Sigmoid colon (tissue), 7 donors: ENCODE measurements around the gene PRKG1. TPM values are rescaled to one million over a fixed set of nuclear protein-coding genes. Genes with fewer than 3 reads are reported as not detected.

Experiments used
- DNase-seq: peaks from one replicate; pipeline ENCODE4 v3.0.0-alpha.2; 2019
- H3K27ac ChIP-seq, 4 donors: fragments of 200-600 bp; sonication (generic); one replicate each; pipeline ENCODE4 v1.5.1; 2016 to 2019; ENCODE audit warnings: mild to moderate bottlenecking in 1 of 4
- H3K27me3 ChIP-seq, 3 donors: fragments of 200-600 bp; sonication (generic); one replicate each; pipeline ENCODE4 v1.5.1; 2019; ENCODE audit warnings: mild to moderate bottlenecking in 1 of 3
- H3K36me3 ChIP-seq, 4 donors: fragments of 200-600 bp; sonication (generic); one replicate each; pipeline ENCODE4 v1.5.1; 2016 to 2019
- H3K4me1 ChIP-seq, 4 donors: fragments of 200-600 bp; sonication (generic); one replicate each; pipeline ENCODE4 v1.5.1; 2017 to 2019
- H3K4me3 ChIP-seq, 4 donors: fragments of 200-600 bp; sonication (generic); one replicate each; pipeline ENCODE4 v1.5.1; 2017 to 2019; ENCODE audit warnings: mild to moderate bottlenecking in 2 of 4, moderate library complexity in 1 of 4
- H3K9me3 ChIP-seq, 4 donors: fragments of 200-600 bp in 3 of 4; sonication (generic) in 3 of 4; one replicate each; pipeline versions ENCODE4 v1.5.1 to v1.6.1; 2013 to 2019
- EP300 ChIP-seq, 4 donors: sonication (generic); formaldehyde crosslinking; IDR thresholded peaks; one replicate each; pipeline ENCODE4 v1.6.1; 2017; ENCODE audit warnings: antibody characterized with exemption in 4 of 4
- POLR2A ChIP-seq, 2 donors: fragments of 450-650 bp; IDR thresholded peaks; one replicate each; pipeline ENCODE4 v1.6.1; 2016; ENCODE audit warnings: antibody characterized with exemption in 2 of 2, mild to moderate bottlenecking in 2 of 2, moderate library complexity in 2 of 2
- POLR2AphosphoS5 ChIP-seq, 4 donors: sonication (generic); formaldehyde crosslinking; IDR thresholded peaks; one replicate each; pipeline ENCODE4 v1.6.1; 2017; ENCODE audit warnings: antibody characterized with exemption in 4 of 4
- WGBS, 2 donors: extraction: QIAGEN DNeasy Blood & Tissue Kit; methylation state at CpG; one replicate each; pipeline ENCODE4 v1.1.7; 2013; 5-methylcytosine and 5-hydroxymethylcytosine counted together
- intact Hi-C: fragments of 100-400 bp; cut with DNase I; formaldehyde crosslinking; loops from one replicate; pipeline ENCODE4 v1.15.1; 2023
- polyA plus RNA-seq, 3 donors: library from polyadenylated mRNA; stranded (reverse); fragments of 200-250 nt; gene quantifications; one replicate each; pipeline ENCODE4 v1.2.3, GENCODE V29; 2013
- total RNA-seq, 4 donors: library from RNA; depleted of rRNA; stranded (reverse); fragments of >200 nt; gene quantifications; one replicate each; pipeline ENCODE4 v1.1.0, GENCODE V29; 2016
- TF ChIP-seq, protein P1 (sequence below), 4 experiments: fragments of 450-650 bp in 3 of 4; fragments of 200-600 bp in 1 of 4; IDR thresholded peaks; one replicate each; pipeline ENCODE4 v1.5.1; 2016 to 2019; ENCODE audit warnings: antibody characterized with exemption in 4 of 4, mild to moderate bottlenecking in 3 of 4, moderate library complexity in 2 of 4
- donor health status: healthy with polysubstance abuse.
- donor health status: Bipolar disorder and iron deficiency.
- donor health status: healthy.

PRKG1 gene
- total and polyA plus RNA-seq, 7 donors: 3.7 to 92.9 (median 60.2) TPM

DNA sequence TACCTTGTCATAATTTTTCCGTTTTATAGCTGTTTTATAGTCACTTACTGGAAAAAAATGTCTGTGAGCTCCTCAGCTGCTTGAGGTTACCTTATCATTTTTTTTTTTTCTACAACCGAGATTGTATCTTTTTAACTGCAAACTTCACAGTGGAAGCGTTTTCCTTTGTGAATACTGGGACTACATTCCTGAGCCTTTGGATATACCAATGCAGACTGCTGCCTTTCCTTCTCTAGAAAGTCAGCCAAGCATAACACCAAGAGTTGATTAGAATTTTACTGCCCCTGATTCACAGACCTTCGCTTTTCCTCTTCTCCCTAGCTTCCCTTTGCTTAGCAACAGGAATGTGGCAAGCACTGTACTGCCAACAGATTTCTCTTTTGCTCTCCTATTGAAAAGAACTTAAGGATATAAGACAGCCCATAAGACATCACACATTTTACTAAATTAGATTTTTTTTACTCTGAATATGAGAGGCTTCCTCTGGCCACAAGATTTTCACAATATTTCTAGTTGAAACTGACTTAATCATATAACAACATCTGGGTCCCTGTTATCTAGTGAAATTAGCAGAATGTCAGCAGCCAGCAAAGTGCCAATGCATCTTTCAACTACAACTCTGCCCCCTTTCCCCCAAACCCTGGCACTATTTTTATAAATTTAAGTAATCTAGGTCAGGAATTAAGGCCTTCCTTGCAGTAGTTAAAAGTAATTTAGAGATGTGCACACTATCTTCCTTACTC, 170.6 kb downstream of the PRKG1 start:
- Histone ChIP-seq H3K4me1 (peaks cover 0 to 43% (median 40%) of the 10 kb centered on the region in 4 donors), H3K9me3 (no peaks in the 10 kb centered on the region), H3K4me3 (no peak overlapping the region), H3K36me3 (no peaks in the 10 kb centered on the region), H3K27ac (peak overlapping the region; percentile 24 to 62 (median 50)), H3K27me3 (no peaks in the 10 kb centered on the region)
- intact Hi-C loops: no loop called here
- no peak for DNase-seq
- TF ChIP-seq POLR2A (IDR thresholded peaks at IDR 0.05): no peak
- 6 to 34% methylated on average over 4 of the region's 4 CpGs for WGBS, 2 donors

DNA sequence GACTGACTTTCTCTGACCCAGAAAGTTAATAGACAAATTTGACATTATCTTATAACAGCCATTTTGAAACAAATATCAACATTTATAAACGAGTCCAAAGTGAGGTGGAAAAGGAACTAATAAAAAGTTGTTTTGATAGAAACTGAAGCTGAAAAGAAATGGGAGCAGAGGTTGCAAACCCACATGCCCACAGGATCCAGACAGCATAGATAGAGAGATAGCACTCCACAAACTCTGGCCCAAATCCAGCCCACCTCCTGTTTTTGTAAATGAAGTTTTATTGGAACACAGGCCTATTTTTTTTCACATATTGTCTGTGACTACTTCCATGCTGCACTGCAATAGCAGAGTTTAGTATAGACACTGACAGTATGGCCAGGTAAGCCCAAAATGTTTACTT, 171.9 kb downstream of the PRKG1 start:
- intact Hi-C loops: no loop called here
- peaks cover 0 to 52% (median 46%) of the 10 kb centered on the region in 4 donors for H3K4me1 ChIP-seq
- 17 to 20% methylated on average over 1 of the region's 1 CpG for WGBS, 2 donors

DNA sequence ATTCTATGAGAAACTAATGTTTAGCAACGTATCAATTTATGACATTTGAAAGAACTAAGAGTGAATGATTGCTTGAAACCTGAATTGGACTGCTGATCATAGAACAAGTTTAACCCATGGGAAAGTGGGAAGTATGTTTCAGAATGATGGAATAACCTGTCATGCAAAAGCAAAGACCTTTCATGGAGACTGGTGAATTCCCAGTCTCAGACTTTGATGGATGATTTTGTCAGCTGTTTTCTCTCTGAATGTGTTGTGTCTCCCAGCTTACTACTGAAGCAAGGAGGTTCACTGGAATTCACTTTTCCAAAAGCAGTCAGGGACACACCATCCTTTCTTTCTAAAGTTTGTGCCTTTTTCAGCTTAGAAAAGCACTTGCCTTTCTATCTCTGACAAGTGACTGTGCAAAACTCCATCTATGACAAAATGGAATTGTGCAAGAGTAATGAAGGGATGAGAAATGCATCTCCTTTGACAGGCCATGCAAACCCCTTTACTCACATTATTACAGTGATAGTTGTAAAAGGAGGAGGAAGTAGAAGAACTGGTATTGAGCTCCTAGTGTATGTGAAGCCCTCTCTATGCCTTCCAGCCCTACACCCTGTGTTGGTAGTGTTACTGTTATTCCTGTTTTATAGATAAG, 176.1 kb downstream of the PRKG1 start:
- Histone ChIP-seq H3K4me3 (no peak overlapping the region), H3K9me3 (no peaks in the 10 kb centered on the region), H3K27me3 (no peaks in the 10 kb centered on the region), H3K27ac (no peak overlapping the region), H3K4me1 (peaks cover 0 to 27% (median 20%) of the 10 kb centered on the region in 4 donors), H3K36me3 (no peaks in the 10 kb centered on the region)
- DNase-seq: no peak
- intact Hi-C loops: no loop called here
- WGBS, 2 donors: 88 to 91% methylated on average over 1 of the region's 1 CpG
- TF ChIP-seq EP300 (IDR thresholded peaks at IDR 0.05) (no peak), POLR2AphosphoS5 (IDR thresholded peaks at IDR 0.05) (no peak), POLR2A (IDR thresholded peaks at IDR 0.05) (no peak)
- TF ChIP-seq, protein P1, sequence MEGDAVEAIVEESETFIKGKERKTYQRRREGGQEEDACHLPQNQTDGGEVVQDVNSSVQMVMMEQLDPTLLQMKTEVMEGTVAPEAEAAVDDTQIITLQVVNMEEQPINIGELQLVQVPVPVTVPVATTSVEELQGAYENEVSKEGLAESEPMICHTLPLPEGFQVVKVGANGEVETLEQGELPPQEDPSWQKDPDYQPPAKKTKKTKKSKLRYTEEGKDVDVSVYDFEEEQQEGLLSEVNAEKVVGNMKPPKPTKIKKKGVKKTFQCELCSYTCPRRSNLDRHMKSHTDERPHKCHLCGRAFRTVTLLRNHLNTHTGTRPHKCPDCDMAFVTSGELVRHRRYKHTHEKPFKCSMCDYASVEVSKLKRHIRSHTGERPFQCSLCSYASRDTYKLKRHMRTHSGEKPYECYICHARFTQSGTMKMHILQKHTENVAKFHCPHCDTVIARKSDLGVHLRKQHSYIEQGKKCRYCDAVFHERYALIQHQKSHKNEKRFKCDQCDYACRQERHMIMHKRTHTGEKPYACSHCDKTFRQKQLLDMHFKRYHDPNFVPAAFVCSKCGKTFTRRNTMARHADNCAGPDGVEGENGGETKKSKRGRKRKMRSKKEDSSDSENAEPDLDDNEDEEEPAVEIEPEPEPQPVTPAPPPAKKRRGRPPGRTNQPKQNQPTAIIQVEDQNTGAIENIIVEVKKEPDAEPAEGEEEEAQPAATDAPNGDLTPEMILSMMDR (IDR thresholded peaks at IDR 0.05): no peak

More for the DNA sequence above, 171.9 kb downstream of the PRKG1 start:
- Histone ChIP-seq H3K27ac (no peak overlapping the region), H3K36me3 (no peaks in the 10 kb centered on the region), H3K4me3 (no peak overlapping the region), H3K9me3 (no peaks in the 10 kb centered on the region), H3K27me3 (no peaks in the 10 kb centered on the region)
- TF ChIP-seq EP300 (IDR thresholded peaks at IDR 0.05): no peak
- TF ChIP-seq POLR2A (IDR thresholded peaks at IDR 0.05): no peak
- no peak for TF ChIP-seq POLR2AphosphoS5 (IDR thresholded peaks at IDR 0.05)
- DNase-seq: no peak

DNA sequence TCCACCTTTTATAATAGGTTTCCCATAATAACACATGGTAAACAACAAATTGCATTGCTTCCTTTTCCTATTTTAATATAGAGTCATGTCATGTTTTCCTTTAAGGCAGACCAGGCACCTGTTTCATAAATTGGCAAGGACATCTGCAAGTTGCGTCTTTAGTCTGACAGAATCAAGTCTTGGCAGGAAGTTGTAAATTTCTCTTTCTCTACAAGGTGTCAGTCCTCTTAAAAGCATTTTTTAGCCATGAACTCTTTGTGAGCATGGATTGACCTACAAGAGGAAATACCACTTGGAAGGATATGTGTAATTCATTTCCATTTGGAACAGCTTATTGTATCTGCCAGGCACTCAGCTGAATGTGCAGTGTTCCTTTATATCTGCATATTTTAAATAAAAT, 176.8 kb downstream of the PRKG1 start:
- intact Hi-C loops: no loop called here
- H3K9me3 ChIP-seq: no peaks in the 10 kb centered on the region
- no peak for DNase-seq
- TF ChIP-seq POLR2AphosphoS5 (IDR thresholded peaks at IDR 0.05): no peak
- no peak for TF ChIP-seq POLR2A (IDR thresholded peaks at IDR 0.05)
- no peak for TF ChIP-seq EP300 (IDR thresholded peaks at IDR 0.05)
- TF ChIP-seq, protein P1 (IDR thresholded peaks at IDR 0.05): no peak
- peaks cover 0 to 23% (median 13%) of the 10 kb centered on the region in 4 donors for H3K4me1 ChIP-seq
- H3K27me3 ChIP-seq: no peaks in the 10 kb centered on the region
- WGBS, 2 donors: 29 to 32% methylated on average over 1 of the region's 1 CpG
- no peaks in the 10 kb centered on the region for H3K36me3 ChIP-seq
- no peak overlapping the region for H3K27ac ChIP-seq
- no peak overlapping the region for H3K4me3 ChIP-seq

DNA sequence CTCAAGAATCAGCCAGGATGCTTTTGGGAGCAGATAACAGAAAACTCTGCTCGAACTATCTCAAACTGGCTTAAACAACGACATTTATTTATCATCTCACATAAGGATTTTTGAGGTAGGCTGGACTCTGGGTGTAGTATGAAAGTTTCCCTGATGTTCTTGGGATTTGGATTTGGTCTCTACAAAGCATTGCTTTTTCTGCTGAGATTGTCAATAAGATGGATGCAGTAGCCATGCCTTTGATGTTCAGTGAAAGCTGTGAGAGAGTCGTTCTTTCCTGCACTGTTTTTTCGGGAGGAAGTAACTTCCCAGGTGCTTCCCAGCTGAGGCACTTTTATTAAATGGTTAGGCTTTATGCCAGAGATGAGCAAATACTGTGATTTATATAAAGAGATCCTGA, 181.1 kb downstream of the PRKG1 start:
- no peaks in the 10 kb centered on the region for H3K9me3 ChIP-seq
- H3K27ac ChIP-seq: no peak overlapping the region
- DNase-seq: no peak

More for the DNA sequence above, 181.1 kb downstream of the PRKG1 start:
- WGBS, 2 donors: 78 to 89% methylated on average over 4 of the region's 4 CpGs
- Histone ChIP-seq H3K4me3 (no peak overlapping the region), H3K27me3 (no peaks in the 10 kb centered on the region), H3K4me1 (peaks cover 0 to 19% (median 7%) of the 10 kb centered on the region in 4 donors), H3K36me3 (no peaks in the 10 kb centered on the region)
- intact Hi-C loops: no loop called here
- TF ChIP-seq POLR2AphosphoS5 (IDR thresholded peaks at IDR 0.05) (no peak), EP300 (IDR thresholded peaks at IDR 0.05) (no peak), POLR2A (IDR thresholded peaks at IDR 0.05) (no peak)
- TF ChIP-seq, protein P1 (IDR thresholded peaks at IDR 0.05): no peak
